Transverse colon (tissue), 3 donors: ENCODE measurements around the gene RPS6KL1.

Source experiments
- CTCF ChIP-seq, 5 experiments: fragments of 200-600 bp in 3 of 5; fragments of 450-650 bp in 2 of 5; sonication (generic) in 3 of 5; IDR thresholded peaks; 1 replicate in 2 of 5; 2 replicates in 3 of 5; pipeline ENCODE4 v1.5.1; 2016 to 2017; ENCODE audit warnings: antibody characterized with exemption in 5 of 5, inconsistent platforms in 3 of 5, mild to moderate bottlenecking in 2 of 5, moderate library complexity in 1 of 5
- POLR2A ChIP-seq: fragments of 450-650 bp; IDR thresholded peaks from one replicate; pipeline ENCODE4 v1.6.1; 2016; ENCODE audit warnings: antibody characterized with exemption, mild to moderate bottlenecking, moderate library complexity

DNA sequence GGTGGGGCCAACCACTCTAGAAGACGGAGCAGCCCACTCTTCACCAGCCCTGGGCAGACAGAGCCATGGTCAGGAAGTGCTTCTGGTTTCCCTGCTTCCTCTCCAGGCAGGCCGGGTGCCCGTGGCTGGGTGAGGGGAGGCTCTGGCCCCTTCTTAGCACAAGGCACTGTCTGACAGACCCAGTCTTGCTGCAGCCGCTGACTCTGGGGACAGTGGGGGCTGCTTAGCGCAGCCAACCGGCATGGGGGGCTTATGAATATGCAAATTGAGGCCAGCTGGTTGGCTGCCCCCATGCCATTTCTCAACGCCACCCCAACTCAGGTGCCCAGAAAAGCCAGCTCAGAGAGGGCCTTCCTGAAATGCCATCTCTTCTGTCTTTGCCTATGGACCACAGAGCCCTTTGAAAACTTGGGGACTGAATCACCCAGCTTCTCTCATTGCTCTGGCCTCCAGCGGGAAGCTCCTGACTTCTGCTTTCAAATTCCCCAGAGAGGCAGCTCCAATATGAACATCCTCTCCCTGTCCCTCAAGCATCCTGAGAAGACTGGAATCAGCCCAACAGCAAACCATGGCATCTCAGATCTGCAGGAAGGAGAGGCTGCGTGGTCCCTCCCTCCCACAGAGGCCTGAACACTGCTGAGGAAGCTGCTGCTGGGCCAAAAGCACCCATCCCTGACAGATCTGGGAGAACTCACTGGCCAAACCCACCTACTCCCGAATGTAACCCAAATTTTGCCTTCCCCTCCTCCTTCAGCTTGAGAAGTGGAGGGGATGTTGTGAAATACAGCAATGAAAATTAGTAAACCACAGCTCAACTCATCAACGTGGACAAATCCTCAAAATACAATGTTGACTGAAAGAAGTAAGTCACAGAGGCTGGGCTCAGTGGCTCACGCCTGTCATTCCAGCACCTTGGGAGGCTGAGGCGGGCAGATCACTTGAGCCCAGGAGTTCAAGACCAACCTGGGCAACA lies 46.8 kb downstream of the RPS6KL1 start, which contains the start of gene PROX2:
- TF ChIP-seq POLR2A: no peak
- TF ChIP-seq CTCF (IDR thresholded peaks at IDR 0.05): no peak
